ENCODE data around the gene KLK12. TPM values are rescaled to one million over a fixed set of nuclear protein-coding genes. Genes with fewer than 3 reads are reported as not detected.

The KLK12 gene
- total RNA-seq, 1 donor from 2014 or later, result not detected

DNA sequence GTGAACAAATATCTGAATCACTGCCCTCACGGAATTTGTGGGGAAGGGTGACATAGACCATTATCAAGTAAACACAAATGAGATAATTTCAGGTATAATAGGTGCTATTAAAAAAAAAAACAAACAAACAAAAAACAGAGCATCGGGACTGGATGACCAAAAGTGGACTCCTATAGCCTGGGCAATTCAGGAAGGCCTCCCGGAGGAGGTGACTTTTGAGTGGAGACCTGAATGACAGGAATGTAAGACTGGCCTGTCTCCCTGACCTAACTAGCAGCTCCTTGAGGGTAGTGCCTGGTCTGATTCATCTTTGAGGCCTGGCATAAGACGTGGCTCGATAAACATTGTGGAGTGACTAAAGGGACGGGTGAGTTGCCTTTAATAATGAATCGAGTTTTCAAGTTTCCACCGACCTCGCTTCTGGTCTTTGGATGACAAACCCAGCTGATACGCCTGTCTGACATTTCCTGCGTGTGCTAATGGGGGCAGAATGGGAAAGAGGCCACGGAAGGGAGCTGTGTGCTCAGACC is 22.1 kb downstream of the KLK12 start:
- Mint-ChIP-seq H3K4me1 (peaks cover 6% of the 10 kb centered on the region), H3K27me3 (peaks cover 43% of the 10 kb centered on the region), H3K27ac (no peak overlapping the region), H3K9me3 (no peaks in the 10 kb centered on the region), H3K36me3 (ENCODE audit: low read depth) (no peaks in the 10 kb centered on the region), H3K4me3 (no peak overlapping the region)
- ChIA-PET CTCF (no interaction called here), POLR2A (no interaction called here)
- intact Hi-C loops (cut with micrococcal nuclease), result no loop called here
- DNase-seq (no peak), ATAC-seq (ENCODE audit: low read depth) (no peak)
- TF ChIP-seq, protein P1, sequence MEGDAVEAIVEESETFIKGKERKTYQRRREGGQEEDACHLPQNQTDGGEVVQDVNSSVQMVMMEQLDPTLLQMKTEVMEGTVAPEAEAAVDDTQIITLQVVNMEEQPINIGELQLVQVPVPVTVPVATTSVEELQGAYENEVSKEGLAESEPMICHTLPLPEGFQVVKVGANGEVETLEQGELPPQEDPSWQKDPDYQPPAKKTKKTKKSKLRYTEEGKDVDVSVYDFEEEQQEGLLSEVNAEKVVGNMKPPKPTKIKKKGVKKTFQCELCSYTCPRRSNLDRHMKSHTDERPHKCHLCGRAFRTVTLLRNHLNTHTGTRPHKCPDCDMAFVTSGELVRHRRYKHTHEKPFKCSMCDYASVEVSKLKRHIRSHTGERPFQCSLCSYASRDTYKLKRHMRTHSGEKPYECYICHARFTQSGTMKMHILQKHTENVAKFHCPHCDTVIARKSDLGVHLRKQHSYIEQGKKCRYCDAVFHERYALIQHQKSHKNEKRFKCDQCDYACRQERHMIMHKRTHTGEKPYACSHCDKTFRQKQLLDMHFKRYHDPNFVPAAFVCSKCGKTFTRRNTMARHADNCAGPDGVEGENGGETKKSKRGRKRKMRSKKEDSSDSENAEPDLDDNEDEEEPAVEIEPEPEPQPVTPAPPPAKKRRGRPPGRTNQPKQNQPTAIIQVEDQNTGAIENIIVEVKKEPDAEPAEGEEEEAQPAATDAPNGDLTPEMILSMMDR (IDR thresholded peaks at IDR 0.05), result no peak

DNA sequence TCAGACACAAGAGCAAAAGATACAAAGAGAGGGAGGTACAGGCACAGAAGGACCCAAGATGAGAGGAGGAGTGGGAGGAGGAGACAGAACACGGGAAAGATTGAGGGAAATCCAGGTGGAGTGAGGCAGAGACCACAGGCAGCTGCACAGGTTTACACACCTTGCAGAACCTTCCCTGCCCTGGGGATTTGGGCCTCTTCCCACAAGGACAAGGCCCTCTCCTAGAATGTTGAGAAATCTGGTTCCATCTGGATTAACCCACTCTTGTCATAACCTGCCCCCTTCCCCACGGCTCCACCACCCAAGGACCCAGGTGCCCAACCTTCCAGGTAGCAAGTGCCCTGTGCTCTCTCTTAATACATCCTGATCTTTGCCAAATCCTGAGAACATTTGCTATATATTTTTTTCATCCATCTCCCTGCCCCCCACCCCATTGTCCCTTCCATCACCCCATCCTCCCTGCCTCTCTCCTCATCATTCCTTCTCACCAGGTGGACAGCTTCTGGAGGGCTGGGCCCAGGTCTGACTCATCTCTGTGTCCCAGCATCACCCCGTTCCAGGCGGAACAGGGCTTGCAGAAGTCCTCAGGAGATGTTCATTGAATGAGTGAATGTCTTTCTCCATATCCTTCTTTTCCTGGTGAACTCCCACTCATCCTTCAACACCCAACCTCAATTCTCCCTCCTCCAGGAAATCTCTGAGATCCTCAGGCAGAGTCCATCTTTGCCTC is 24.6 kb downstream of the KLK12 start:
- Mint-ChIP-seq H3K9me3 (no peaks in the 10 kb centered on the region), H3K36me3 (ENCODE audit: low read depth) (no peaks in the 10 kb centered on the region), H3K27me3 (peaks cover 24% of the 10 kb centered on the region), H3K4me3 (no peak overlapping the region), H3K4me1 (no peaks in the 10 kb centered on the region), H3K27ac (no peak overlapping the region)
- ChIA-PET POLR2A (no interaction called here), CTCF (no interaction called here)
- TF ChIP-seq, protein P1 (IDR thresholded peaks at IDR 0.05), result no peak
- intact Hi-C loops (cut with micrococcal nuclease), result no loop called here
- no peak for DNase-seq
- no peak for ATAC-seq (ENCODE audit: low read depth)

DNA sequence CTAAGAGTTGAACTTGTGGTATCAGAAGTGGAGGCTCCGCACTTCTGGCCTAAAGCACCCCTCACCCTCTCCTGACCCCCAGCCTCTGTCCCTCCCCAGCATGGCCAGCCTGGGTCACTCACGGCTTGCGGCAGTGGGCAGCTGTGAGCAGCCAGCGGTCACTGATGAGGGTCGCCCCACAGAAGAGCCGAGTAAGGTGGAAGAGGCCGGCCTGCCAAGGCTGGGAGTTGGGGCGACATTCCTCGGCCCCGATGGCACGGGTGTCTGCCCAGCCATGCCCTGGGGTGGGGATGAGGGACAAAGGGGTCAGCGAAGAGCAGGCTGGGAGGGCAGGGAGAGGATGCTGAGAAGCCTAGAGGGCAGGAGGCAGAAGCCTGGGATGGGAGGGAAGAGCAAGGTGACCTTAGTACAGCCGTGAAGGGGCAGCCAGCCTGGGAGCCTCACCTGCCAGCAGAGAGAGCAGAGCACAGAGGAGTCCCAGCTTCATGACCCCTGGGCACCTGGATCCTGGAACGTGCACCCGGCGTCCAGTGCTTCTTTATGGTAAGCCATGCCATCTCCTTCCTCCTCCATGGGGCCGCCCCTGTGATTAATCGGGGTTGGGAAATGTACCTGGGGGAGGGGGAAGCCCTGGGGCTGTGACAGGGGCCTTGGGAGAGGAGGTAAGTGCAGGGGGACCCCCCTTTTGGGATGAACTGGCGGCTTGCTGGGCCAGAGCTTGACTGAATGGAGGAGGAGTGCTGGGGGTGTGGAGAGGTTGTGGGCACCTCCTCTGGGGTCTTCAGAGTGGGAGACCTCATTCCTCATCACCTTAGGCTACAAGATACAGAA is 25.5 kb downstream of the KLK12 start:
- peaks cover 17% of the 10 kb centered on the region for H3K27me3 Mint-ChIP-seq
- H3K27ac Mint-ChIP-seq, result no peak overlapping the region
- DNase-seq (no peak), ATAC-seq (ENCODE audit: low read depth) (no peak)
- POLR2A ChIA-PET, result no interaction called here
- TF ChIP-seq, protein P1 (IDR thresholded peaks at IDR 0.05), result no peak
- H3K4me3 Mint-ChIP-seq, result no peak overlapping the region
- H3K9me3 Mint-ChIP-seq, result no peaks in the 10 kb centered on the region
- no peaks in the 10 kb centered on the region for H3K4me1 Mint-ChIP-seq
- CTCF ChIA-PET, result no interaction called here
- H3K36me3 Mint-ChIP-seq (ENCODE audit: low read depth), result no peaks in the 10 kb centered on the region
- intact Hi-C loops (cut with micrococcal nuclease), result no loop called here

DNA sequence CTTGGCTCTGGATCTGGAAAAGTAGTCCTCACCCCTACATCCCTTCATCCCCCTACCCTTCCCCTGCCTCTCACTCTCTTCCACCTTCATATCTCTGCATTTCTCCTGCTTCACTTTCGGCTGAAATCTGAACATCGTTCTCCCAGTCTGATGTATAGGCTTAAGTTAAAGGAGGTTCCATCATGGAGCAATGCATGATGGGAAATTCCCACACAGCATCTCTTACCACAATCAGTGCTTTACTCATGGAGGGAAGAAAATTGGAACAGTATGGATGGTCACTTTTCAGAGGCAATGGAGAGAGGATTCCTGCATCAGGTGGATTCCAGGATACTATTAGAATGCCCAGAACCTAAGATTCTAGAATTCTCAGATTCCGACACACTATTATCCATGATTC is 27.3 kb downstream of the KLK12 start:
- ChIA-PET POLR2A (no interaction called here), CTCF (no interaction called here)
- no peaks in the 10 kb centered on the region for H3K4me1 Mint-ChIP-seq
- no peak overlapping the region for H3K27ac Mint-ChIP-seq
- TF ChIP-seq, protein P1 (IDR thresholded peaks at IDR 0.05), result no peak
- ATAC-seq (ENCODE audit: low read depth), result no peak
- DNase-seq, result no peak
- no peak overlapping the region for H3K4me3 Mint-ChIP-seq
- no peaks in the 10 kb centered on the region for H3K36me3 Mint-ChIP-seq (ENCODE audit: low read depth)
- peaks cover 9% of the 10 kb centered on the region for H3K27me3 Mint-ChIP-seq
- intact Hi-C loops (cut with micrococcal nuclease), result no loop called here
- no peaks in the 10 kb centered on the region for H3K9me3 Mint-ChIP-seq

DNA sequence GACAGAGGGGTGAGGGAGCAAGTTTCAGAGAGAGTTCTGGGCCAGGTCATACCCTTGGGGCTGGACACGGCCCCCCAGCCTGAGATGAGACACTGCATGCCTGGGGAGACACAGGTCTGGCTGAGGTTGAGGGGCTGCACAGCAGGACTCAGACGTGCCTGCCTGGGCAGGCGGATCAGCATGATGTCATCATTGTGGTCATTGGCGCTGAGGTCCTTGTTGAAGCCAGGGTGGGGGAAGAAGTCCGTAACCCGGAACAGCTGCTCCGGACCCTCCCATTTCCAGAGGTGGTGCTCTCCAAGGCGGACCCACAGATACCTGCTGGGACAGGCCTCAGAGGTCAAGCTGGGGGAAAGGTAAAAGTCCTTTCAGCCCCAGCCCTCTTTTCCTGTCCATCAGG is 28.4 kb downstream of the KLK12 start:
- ATAC-seq (ENCODE audit: low read depth), result no peak
- H3K4me3 Mint-ChIP-seq, result no peak overlapping the region
- no peaks in the 10 kb centered on the region for H3K9me3 Mint-ChIP-seq
- intact Hi-C loops (cut with micrococcal nuclease), result no loop called here
- POLR2A ChIA-PET, result no interaction called here
- no peak overlapping the region for H3K27ac Mint-ChIP-seq
- no peaks in the 10 kb centered on the region for H3K36me3 Mint-ChIP-seq (ENCODE audit: low read depth)
- TF ChIP-seq, protein P1 (IDR thresholded peaks at IDR 0.05), result no peak
- CTCF ChIA-PET, result no interaction called here
- no peak for DNase-seq
- no peaks in the 10 kb centered on the region for H3K4me1 Mint-ChIP-seq
- H3K27me3 Mint-ChIP-seq, result peaks cover 18% of the 10 kb centered on the region
